Gastrocnemius medialis (tissue), 4 donors: ENCODE data around the gene B4GALT7. TPM values are rescaled to one million over a fixed set of nuclear protein-coding genes. Genes with fewer than 3 reads are reported as not detected.
A peak's percentile ranks its signal among the peaks of the same experiment; 100 is the strongest.

Experiments used
- ATAC-seq, 2 donors: fragments of 150-250 bp; one replicate each; pipeline ENCODE4 v1.9.1; 2016
- DNase-seq, 2 donors: peaks; one replicate each; pipeline ENCODE4 v3.0.0-alpha.2; 2019
- H3K27ac ChIP-seq, 4 donors: fragments of 200-600 bp; sonication (generic); 1 replicate in 1 of 4; 2 replicates in 3 of 4; pipeline ENCODE4 v1.5.1; 2016 to 2018; ENCODE audit warnings: mild to moderate bottlenecking in 2 of 4, moderate library complexity in 1 of 4
- H3K27me3 ChIP-seq, 3 donors: fragments of 200-600 bp; sonication (generic) in 2 of 3; 1 replicate in 1 of 3; 2 replicates in 2 of 3; pipeline versions ENCODE4 v1.5.1 to v1.6.0; 2016 to 2019; ENCODE audit warnings: mild to moderate bottlenecking in 1 of 3, moderate library complexity in 1 of 3
- H3K36me3 ChIP-seq, 2 donors: fragments of 200-600 bp; sonication (generic) in 1 of 2; one replicate each; pipeline ENCODE4 v1.5.1; 2017 to 2018
- H3K4me1 ChIP-seq, 2 donors: fragments of 200-600 bp; sonication (generic) in 1 of 2; one replicate each; pipeline ENCODE4 v1.5.1; 2016 to 2017; ENCODE audit warnings: mild to moderate bottlenecking in 2 of 2
- H3K4me3 ChIP-seq, 4 donors: fragments of 200-600 bp; sonication (generic) in 3 of 4; 1 replicate in 1 of 4; 2 replicates in 3 of 4; pipeline ENCODE4 v1.5.1; 2016 to 2019; ENCODE audit warnings: mild to moderate bottlenecking in 2 of 4
- H3K9me3 ChIP-seq, 3 donors: fragments of 200-600 bp; sonication (generic) in 2 of 3; 1 replicate in 1 of 3; 2 replicates in 2 of 3; pipeline ENCODE4 v1.5.1; 2016 to 2019
- POLR2A ChIP-seq, 2 donors: fragments of 450-650 bp; IDR thresholded peaks; one replicate each; pipeline ENCODE4 v1.6.1; 2017; ENCODE audit warnings: antibody characterized with exemption in 2 of 2, mild to moderate bottlenecking in 2 of 2, moderate library complexity in 2 of 2
- in situ Hi-C, 4 donors: fragments of 200-750 bp; cut with MboI; loops; one replicate each; pipeline versions ENCODE4 v1.15.0 to v1.8.0; 2017; ENCODE audit warnings: low sequenced_read_pairs in 4 of 4
- intact Hi-C: fragments of 100-400 bp; cut with DNase I; formaldehyde crosslinking; loops from one replicate; pipeline ENCODE4 v1.15.1; 2023; ENCODE audit warnings: low total_unique reads
- total RNA-seq, 4 donors: library from RNA; depleted of rRNA; stranded (reverse); fragments of >200 nt; gene quantifications; one replicate each; pipeline versions ENCODE4 v1.1.0 to v1.2.3, GENCODE V29; 2016
- TF ChIP-seq, protein P1 (sequence below), 5 experiments: fragments of 450-650 bp in 3 of 5; fragments of 200-600 bp in 2 of 5; sonication (generic) in 2 of 5; IDR thresholded peaks in 4 of 5; conservative IDR thresholded peaks in 1 of 5; 1 replicate in 4 of 5; 2 replicates in 1 of 5; pipeline ENCODE4 v1.5.1; 2016 to 2019; ENCODE audit warnings: antibody characterized with exemption in 5 of 5, mild to moderate bottlenecking in 3 of 5, moderate library complexity in 3 of 5

The B4GALT7 gene
- total RNA-seq, result 10 to 100 TPM; 11.9 to 24.8 (median 16.2) TPM

DNA sequence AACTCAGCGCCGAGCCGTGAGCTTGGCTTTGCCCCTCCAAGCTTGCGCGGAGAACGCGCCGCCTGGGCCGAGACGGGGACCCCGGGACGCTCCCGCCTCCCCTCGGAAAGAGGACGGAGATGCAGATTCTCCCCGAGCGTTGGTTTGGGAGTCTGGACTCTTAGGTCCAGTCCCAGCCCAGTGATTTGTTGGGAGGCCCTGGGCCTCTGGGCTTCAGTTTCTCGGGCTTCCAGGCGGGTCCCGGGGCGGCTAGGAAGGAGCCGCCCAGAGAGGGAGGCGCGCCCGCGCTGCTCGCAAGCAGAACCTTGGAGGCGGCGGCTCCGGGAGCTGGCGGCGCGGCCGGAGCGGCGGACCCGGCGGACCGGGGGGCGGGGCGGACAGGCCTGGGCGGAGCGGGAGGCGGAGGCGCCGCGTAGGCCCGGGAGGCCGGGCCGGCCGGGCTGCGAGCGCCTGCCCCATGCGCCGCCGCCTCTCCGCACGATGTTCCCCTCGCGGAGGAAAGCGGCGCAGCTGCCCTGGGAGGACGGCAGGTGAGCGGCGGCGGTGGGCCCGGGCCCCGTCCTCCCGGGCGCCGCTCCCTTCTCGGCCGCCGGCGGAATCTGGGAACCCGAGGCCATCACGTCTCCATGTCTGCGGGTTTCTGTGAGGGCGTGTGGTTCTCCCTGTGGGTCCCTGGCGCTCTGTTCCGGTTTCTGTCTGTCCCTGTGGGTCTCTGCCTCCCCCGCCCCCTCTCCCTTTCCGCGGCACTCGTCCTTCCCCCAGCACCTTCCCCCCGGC lies at the start of gene B4GALT7:
Gene B4GALT7, plus strand, starts transcription at position 402 of the 777 bp plus-strand sequence. Its CDS starts 79 bp downstream, at position 481.
- peak; percentile 83 to 91 for TF ChIP-seq POLR2A (IDR thresholded peaks at IDR 0.05)
- TF ChIP-seq, protein P1, sequence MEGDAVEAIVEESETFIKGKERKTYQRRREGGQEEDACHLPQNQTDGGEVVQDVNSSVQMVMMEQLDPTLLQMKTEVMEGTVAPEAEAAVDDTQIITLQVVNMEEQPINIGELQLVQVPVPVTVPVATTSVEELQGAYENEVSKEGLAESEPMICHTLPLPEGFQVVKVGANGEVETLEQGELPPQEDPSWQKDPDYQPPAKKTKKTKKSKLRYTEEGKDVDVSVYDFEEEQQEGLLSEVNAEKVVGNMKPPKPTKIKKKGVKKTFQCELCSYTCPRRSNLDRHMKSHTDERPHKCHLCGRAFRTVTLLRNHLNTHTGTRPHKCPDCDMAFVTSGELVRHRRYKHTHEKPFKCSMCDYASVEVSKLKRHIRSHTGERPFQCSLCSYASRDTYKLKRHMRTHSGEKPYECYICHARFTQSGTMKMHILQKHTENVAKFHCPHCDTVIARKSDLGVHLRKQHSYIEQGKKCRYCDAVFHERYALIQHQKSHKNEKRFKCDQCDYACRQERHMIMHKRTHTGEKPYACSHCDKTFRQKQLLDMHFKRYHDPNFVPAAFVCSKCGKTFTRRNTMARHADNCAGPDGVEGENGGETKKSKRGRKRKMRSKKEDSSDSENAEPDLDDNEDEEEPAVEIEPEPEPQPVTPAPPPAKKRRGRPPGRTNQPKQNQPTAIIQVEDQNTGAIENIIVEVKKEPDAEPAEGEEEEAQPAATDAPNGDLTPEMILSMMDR (IDR thresholded peaks at IDR 0.05 in 4 of 5, conservative IDR thresholded peaks at IDR 0.05 in 1 of 5), result peak in 2 of 5 experiments; percentile 16 to 24
- in situ Hi-C loops (no loop called here), intact Hi-C loops (loop anchor here (5.0 to 10.0 kb wide), 2 partner anchors 555 to 1063 kb away; partner anchors contain the start of genes NHP2 and RNF44)
- Histone ChIP-seq H3K27me3 (no peaks in the 10 kb centered on the region), H3K9me3 (no peaks in the 10 kb centered on the region), H3K27ac (peak within 1 kb of the TSS; percentile 86 to 93 (median 92)), H3K4me1 (peaks cover 13 to 18% of the 10 kb centered on the region in 2 donors), H3K4me3 (peak within 1 kb of the TSS; percentile 81 to 99 (median 86)), H3K36me3 (peaks cover 0 to 18% of the 10 kb centered on the region in 2 donors)
- DNase-seq (peak; percentile 61 to 74), ATAC-seq (peak; percentile 81 to 94)

GRCh38 chr5:177552839-177553455 lies 47.0 kb upstream of the B4GALT7 start:
- Histone ChIP-seq H3K9me3 (no peaks in the 10 kb centered on the region), H3K4me3 (peak overlapping the region; percentile 80 to 86 (median 84)), H3K27me3 (no peaks in the 10 kb centered on the region), H3K4me1 (peaks cover 59 to 64% of the 10 kb centered on the region in 2 donors), H3K27ac (peak overlapping the region; percentile 85 to 92 (median 90)), H3K36me3 (no peaks in the 10 kb centered on the region)
- in situ Hi-C loops, result no loop called here
- no peak for DNase-seq
- TF ChIP-seq, protein P1 (IDR thresholded peaks at IDR 0.05 in 4 of 5, conservative IDR thresholded peaks at IDR 0.05 in 1 of 5), result no peak
- no peak for TF ChIP-seq POLR2A (IDR thresholded peaks at IDR 0.05)
- ATAC-seq, result no peak
- intact Hi-C loops, result no loop called here

- DNase-seq, result no peak
Measured at GRCh38 chr5:177553671-177554429, 46.1 kb upstream of the B4GALT7 start.

More at GRCh38 chr5:177553671-177554429, 46.1 kb upstream of the B4GALT7 start:
- peak; percentile 63 to 66 for ATAC-seq
- Histone ChIP-seq H3K27ac (peak overlapping the region; percentile 85 to 92 (median 90)), H3K27me3 (no peaks in the 10 kb centered on the region), H3K4me1 (peaks cover 51 to 56% of the 10 kb centered on the region in 2 donors), H3K4me3 (peak overlapping the region; percentile 80 to 86 (median 84)), H3K9me3 (no peaks in the 10 kb centered on the region), H3K36me3 (no peaks in the 10 kb centered on the region)
- TF ChIP-seq POLR2A (IDR thresholded peaks at IDR 0.05), result no peak
- TF ChIP-seq, protein P1 (IDR thresholded peaks at IDR 0.05 in 4 of 5, conservative IDR thresholded peaks at IDR 0.05 in 1 of 5), result no peak
- in situ Hi-C loops, result no loop called here
- intact Hi-C loops, result loop anchor here (1.0 kb wide), 1 partner anchor 38 kb away; the partner anchor contains the start of gene TMED9
